ENCODE results near the gene TREX2.

DNA sequence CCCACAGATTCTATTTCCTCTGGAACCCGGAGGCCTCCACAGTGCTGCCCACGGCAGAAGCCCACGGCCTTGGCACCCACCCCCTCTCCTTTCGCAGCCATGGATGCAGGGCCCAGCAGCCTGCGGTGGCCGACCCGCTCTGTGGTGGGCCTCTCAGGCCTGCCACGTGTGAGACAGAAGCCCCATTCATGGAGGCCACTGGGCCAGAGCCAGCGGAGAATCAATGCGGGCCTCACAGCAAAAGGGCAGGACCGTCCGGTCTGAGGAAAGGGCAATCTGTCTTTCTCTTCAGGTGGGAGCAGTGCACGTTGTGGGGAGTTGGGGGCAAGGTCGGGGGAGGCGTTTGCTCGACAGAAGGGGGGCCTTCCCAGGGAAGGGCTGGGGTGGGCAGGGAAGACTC is 32.9 kb upstream of the TREX2 start:
- TF ChIP-seq, protein P1, sequence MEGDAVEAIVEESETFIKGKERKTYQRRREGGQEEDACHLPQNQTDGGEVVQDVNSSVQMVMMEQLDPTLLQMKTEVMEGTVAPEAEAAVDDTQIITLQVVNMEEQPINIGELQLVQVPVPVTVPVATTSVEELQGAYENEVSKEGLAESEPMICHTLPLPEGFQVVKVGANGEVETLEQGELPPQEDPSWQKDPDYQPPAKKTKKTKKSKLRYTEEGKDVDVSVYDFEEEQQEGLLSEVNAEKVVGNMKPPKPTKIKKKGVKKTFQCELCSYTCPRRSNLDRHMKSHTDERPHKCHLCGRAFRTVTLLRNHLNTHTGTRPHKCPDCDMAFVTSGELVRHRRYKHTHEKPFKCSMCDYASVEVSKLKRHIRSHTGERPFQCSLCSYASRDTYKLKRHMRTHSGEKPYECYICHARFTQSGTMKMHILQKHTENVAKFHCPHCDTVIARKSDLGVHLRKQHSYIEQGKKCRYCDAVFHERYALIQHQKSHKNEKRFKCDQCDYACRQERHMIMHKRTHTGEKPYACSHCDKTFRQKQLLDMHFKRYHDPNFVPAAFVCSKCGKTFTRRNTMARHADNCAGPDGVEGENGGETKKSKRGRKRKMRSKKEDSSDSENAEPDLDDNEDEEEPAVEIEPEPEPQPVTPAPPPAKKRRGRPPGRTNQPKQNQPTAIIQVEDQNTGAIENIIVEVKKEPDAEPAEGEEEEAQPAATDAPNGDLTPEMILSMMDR (conservative IDR thresholded peaks at IDR 0.05; ENCODE audit: low read depth, low read length) = no peak
- TF ChIP-seq CEBPB (IDR thresholded peaks at IDR 0.05; ENCODE audit: low read depth, low read length) = no peak
- no peak for TF ChIP-seq POLR2A (IDR thresholded peaks at IDR 0.05; ENCODE audit: low read depth, low read length)
- TF ChIP-seq SMC3 (IDR thresholded peaks at IDR 0.05; ENCODE audit: low read depth, low read length) = no peak
- TF ChIP-seq, protein P2, sequence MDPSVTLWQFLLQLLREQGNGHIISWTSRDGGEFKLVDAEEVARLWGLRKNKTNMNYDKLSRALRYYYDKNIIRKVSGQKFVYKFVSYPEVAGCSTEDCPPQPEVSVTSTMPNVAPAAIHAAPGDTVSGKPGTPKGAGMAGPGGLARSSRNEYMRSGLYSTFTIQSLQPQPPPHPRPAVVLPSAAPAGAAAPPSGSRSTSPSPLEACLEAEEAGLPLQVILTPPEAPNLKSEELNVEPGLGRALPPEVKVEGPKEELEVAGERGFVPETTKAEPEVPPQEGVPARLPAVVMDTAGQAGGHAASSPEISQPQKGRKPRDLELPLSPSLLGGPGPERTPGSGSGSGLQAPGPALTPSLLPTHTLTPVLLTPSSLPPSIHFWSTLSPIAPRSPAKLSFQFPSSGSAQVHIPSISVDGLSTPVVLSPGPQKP (IDR thresholded peaks at IDR 0.05; ENCODE audit: borderline replicate concordance, low read depth, low read length) = no peak
- TF ChIP-seq RCOR1 (IDR thresholded peaks at IDR 0.05; ENCODE audit: insufficient replicate concordance, low read length) = no peak
- no peak for TF ChIP-seq MAFK (IDR thresholded peaks at IDR 0.05; ENCODE audit: low read depth, low read length)
- TF ChIP-seq, protein P3, sequence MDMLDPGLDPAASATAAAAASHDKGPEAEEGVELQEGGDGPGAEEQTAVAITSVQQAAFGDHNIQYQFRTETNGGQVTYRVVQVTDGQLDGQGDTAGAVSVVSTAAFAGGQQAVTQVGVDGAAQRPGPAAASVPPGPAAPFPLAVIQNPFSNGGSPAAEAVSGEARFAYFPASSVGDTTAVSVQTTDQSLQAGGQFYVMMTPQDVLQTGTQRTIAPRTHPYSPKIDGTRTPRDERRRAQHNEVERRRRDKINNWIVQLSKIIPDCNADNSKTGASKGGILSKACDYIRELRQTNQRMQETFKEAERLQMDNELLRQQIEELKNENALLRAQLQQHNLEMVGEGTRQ (IDR thresholded peaks at IDR 0.05; ENCODE audit: low read depth, low read length) = no peak
- TF ChIP-seq FOS (IDR thresholded peaks at IDR 0.05; ENCODE audit: low read depth, low read length) = no peak
- no peak for TF ChIP-seq MXI1 (IDR thresholded peaks at IDR 0.05; ENCODE audit: borderline replicate concordance, low read depth, low read length)
- TF ChIP-seq CHD1 (IDR thresholded peaks at IDR 0.05; ENCODE audit: low read depth, low read length) = no peak
- no peak for TF ChIP-seq RAD21 (IDR thresholded peaks at IDR 0.05; ENCODE audit: low read length)
- TF ChIP-seq BHLHE40 (IDR thresholded peaks at IDR 0.05; ENCODE audit: low read depth, low read length) = no peak
- no peak for TF ChIP-seq NFE2L2 (IDR thresholded peaks at IDR 0.05; ENCODE audit: low read depth, low read length)

All from IMR-90 (cell line).